ENCODE data around the gene DDX39B.

DNA sequence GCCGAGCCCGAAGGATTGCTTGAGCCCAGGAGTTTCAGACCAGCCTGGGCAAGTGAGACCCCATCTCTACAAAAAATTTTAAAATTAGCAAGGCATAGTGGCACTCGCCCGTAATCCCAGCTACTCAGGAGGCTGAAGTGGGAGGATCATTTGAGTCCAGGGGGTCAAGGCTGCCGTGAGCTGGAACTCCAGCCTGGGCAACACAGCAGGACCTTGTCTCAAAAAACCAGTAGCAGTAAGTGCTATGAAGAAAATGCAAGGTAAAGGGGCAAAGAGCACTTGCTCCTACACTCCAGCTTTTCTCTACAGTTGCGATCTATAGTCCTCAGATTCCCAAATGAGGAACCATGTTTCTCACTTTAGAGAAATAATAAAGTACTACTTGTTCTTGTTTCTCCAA, 1.8 kb upstream of the DDX39B start:
- TF ChIP-seq, protein P1, sequence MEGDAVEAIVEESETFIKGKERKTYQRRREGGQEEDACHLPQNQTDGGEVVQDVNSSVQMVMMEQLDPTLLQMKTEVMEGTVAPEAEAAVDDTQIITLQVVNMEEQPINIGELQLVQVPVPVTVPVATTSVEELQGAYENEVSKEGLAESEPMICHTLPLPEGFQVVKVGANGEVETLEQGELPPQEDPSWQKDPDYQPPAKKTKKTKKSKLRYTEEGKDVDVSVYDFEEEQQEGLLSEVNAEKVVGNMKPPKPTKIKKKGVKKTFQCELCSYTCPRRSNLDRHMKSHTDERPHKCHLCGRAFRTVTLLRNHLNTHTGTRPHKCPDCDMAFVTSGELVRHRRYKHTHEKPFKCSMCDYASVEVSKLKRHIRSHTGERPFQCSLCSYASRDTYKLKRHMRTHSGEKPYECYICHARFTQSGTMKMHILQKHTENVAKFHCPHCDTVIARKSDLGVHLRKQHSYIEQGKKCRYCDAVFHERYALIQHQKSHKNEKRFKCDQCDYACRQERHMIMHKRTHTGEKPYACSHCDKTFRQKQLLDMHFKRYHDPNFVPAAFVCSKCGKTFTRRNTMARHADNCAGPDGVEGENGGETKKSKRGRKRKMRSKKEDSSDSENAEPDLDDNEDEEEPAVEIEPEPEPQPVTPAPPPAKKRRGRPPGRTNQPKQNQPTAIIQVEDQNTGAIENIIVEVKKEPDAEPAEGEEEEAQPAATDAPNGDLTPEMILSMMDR (IDR thresholded peaks at IDR 0.05): no peak
- TF ChIP-seq POLR2A (IDR thresholded peaks at IDR 0.05) (no peak), POLR2AphosphoS5 (IDR thresholded peaks at IDR 0.05) (no peak), EP300 (IDR thresholded peaks at IDR 0.05) (no peak)

All from gastroesophageal sphincter (tissue), 3 donors.